ENCODE results near the gene LPAR2. TPM values are rescaled to one million over a fixed set of nuclear protein-coding genes. Genes with fewer than 3 reads are reported as not detected.
"Not testable (repeated sequence)": the region's sequence is repeated elsewhere in the genome, so short reads cannot be mapped to it uniquely, and the experiment has no call there.

The LPAR2 gene
- total RNA-seq, 1 donor from 2014 or later = 170 TPM

DNA sequence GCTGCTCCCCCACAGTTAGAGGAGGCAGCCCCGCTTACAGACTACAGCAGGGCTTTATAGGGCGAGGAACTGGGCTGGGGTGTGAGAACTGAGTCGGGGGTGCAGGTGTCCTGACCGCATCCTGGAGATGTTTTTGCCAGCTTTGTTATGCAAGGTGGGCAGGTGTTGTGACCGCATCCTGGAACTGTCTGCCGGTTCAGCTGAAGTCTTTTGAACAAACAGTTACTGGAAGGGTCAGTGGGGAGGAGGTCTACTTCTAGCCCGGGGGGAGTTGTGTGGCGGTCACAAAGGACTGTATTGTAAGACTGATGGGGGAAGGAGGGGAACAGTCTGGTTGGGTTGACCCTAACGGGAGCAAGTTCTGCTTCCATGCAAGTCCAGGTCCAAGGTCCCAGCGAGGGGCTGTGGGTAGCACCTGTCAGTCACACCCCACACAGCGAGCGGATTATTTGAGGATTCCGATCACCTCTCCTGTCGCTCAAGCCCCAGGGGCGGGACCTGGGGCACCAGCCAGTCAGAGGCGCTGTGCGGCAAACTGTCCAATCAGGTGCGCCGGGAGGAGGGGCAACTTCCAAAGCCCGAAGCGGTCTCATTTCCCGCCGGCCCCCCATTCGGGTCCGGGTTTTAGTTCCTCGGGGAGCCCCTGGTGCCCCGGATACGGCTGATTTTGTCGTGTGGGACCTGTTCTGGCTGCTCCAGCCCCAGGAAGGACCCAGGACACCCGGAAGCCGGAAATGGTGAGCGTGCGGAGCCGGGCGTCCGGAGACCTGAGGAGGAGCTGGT, 40.4 kb upstream of the LPAR2 start, which contains the start of gene ZNF101:
ZNF101 (plus strand) TSS at position 610 of the 783 bp plus-strand sequence; CDS start at position 735, 125 bp downstream.
- no peaks in the 10 kb centered on the region for H3K9me3 Mint-ChIP-seq (ENCODE audit: low read depth)
- DNase-seq (ENCODE audit: low spot score, unreplicated experiment) = peak; percentile 87
- peak within 1 kb of the TSS; percentile 94 for H3K27ac Mint-ChIP-seq
- H3K36me3 Mint-ChIP-seq (ENCODE audit: insufficient read depth) = peaks cover 9% of the 10 kb centered on the region
- peak within 1 kb of the TSS; percentile 88 for H3K4me3 Mint-ChIP-seq (ENCODE audit: low read depth)
- TF ChIP-seq, protein P1, sequence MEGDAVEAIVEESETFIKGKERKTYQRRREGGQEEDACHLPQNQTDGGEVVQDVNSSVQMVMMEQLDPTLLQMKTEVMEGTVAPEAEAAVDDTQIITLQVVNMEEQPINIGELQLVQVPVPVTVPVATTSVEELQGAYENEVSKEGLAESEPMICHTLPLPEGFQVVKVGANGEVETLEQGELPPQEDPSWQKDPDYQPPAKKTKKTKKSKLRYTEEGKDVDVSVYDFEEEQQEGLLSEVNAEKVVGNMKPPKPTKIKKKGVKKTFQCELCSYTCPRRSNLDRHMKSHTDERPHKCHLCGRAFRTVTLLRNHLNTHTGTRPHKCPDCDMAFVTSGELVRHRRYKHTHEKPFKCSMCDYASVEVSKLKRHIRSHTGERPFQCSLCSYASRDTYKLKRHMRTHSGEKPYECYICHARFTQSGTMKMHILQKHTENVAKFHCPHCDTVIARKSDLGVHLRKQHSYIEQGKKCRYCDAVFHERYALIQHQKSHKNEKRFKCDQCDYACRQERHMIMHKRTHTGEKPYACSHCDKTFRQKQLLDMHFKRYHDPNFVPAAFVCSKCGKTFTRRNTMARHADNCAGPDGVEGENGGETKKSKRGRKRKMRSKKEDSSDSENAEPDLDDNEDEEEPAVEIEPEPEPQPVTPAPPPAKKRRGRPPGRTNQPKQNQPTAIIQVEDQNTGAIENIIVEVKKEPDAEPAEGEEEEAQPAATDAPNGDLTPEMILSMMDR (IDR thresholded peaks at IDR 0.05; ENCODE audit: unreplicated experiment) = no peak
- no peaks in the 10 kb centered on the region for H3K27me3 Mint-ChIP-seq
- peaks cover 8% of the 10 kb centered on the region for H3K4me1 Mint-ChIP-seq (ENCODE audit: low read depth)

DNA sequence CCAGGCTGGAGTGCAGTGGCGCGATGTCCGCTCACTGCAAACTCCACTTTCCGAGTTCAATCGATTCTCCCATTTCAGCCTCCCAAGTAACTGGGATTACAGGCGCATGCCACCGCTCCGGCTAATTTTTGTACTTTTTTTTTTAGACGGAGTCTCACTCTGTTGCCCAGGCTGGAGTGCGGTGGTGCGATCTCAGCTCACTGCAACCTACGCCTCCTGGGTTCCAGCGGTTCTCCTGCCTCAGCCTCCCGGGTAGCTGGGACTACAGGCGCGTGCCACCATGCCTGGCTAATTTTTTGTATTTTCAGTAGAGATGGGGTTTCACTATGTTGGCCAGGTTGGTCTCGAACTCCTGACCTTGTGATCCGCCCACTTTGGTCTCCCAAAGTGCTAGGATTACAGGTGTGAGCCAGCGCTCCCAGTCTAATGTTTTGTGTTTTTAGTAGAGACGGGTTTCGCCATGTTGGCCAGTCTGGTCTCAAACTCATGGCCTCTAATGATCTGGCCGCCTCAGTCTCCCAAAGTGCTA, 37.5 kb upstream of the LPAR2 start:
- not testable (repeated sequence) for H3K36me3 Mint-ChIP-seq (ENCODE audit: insufficient read depth); H3K4me3 Mint-ChIP-seq (ENCODE audit: low read depth); H3K27ac Mint-ChIP-seq; H3K9me3 Mint-ChIP-seq (ENCODE audit: low read depth); DNase-seq (ENCODE audit: low spot score, unreplicated experiment); H3K27me3 Mint-ChIP-seq
- peaks cover 25% of the 10 kb centered on the region for H3K4me1 Mint-ChIP-seq (ENCODE audit: low read depth)

DNA sequence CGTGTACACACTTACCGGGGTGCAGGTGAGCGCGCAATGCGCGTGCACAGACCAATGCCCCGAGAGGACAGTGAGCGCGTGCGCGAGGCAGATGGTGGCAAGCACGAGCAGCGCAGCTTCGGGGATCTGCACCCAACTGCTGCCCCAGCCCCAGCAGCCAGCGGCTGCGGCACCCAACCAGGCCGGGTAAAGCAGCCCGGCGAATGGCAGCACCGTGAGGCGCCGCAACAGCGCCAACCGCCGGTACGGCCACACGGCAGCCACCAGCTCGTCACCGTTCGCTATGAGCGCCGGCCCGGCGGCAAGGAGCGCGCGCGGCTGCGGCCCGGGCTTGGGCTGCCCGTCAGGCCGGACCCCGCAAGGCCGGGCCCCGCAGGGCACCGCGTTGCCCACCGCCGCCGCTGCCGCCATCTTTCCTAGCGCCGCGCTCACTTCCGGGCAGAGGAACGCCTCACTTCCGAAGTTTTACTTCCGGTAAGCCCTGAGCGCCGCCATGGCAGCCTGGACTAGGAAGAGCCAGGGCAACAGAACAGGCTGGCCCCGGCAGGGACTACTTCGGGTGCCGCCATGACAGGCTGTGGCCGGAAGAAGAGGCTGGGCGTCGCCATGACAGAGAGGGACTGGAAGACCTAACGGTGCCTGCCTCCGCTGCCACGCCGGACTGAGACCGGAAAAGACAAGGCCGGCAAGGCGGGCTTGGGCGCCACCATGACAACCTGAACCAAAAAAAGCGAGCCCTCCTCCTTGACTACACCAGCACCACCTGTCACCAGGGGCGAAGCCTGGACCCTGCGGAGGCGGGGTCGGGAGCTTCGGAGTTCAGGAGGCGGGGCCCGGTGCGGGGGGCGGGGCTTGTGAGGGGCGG, 35.5 kb upstream of the LPAR2 start, which contains the start of gene ATP13A1:
ATP13A1 (minus strand) TSS at position 421 of the 865 bp plus-strand sequence; CDS start at position 411, 10 bp downstream.
- peaks cover 23% of the 10 kb centered on the region for H3K4me1 Mint-ChIP-seq (ENCODE audit: low read depth)
- TF ChIP-seq, protein P1 (IDR thresholded peaks at IDR 0.05; ENCODE audit: unreplicated experiment) = peak; percentile 34

DNA sequence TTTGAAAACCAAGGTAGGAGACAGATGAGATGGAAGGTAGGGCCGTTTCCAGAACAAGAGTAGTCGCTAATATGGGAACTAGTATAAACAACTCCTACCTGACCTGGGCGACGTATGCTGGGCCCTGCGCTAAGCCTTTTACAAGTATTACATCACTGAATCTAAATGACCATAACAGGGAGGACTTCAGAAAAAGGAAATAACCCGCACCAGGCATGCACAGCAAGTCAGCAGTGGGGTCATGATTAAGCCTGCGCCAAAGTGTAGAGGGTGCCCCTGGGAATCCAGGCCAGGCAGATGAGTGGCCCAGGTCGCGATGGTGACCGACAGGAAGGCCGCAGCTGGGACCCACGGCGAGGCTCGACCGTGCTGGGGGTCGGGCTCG, 34.8 kb upstream of the LPAR2 start:
- no peaks in the 10 kb centered on the region for H3K27me3 Mint-ChIP-seq
- H3K9me3 Mint-ChIP-seq (ENCODE audit: low read depth) = no peaks in the 10 kb centered on the region
- peak overlapping the region; percentile 90 for H3K4me3 Mint-ChIP-seq (ENCODE audit: low read depth)
- DNase-seq (ENCODE audit: low spot score, unreplicated experiment) = no peak
- H3K27ac Mint-ChIP-seq = peak overlapping the region; percentile 93
- TF ChIP-seq, protein P1 (IDR thresholded peaks at IDR 0.05; ENCODE audit: unreplicated experiment) = no peak
- H3K36me3 Mint-ChIP-seq (ENCODE audit: insufficient read depth) = peaks cover 5% of the 10 kb centered on the region
- peaks cover 18% of the 10 kb centered on the region for H3K4me1 Mint-ChIP-seq (ENCODE audit: low read depth)

More for the DNA sequence above, 35.5 kb upstream of the LPAR2 start, which contains the start of gene ATP13A1:
- Mint-ChIP-seq H3K27ac (peak within 1 kb of the TSS; percentile 96), H3K4me3 (ENCODE audit: low read depth) (peak within 1 kb of the TSS; percentile 90), H3K27me3 (no peaks in the 10 kb centered on the region), H3K9me3 (ENCODE audit: low read depth) (no peaks in the 10 kb centered on the region), H3K36me3 (ENCODE audit: insufficient read depth) (peaks cover under 1% of the 10 kb centered on the region)
- peak; percentile 90 for DNase-seq (ENCODE audit: low spot score, unreplicated experiment)

DNA sequence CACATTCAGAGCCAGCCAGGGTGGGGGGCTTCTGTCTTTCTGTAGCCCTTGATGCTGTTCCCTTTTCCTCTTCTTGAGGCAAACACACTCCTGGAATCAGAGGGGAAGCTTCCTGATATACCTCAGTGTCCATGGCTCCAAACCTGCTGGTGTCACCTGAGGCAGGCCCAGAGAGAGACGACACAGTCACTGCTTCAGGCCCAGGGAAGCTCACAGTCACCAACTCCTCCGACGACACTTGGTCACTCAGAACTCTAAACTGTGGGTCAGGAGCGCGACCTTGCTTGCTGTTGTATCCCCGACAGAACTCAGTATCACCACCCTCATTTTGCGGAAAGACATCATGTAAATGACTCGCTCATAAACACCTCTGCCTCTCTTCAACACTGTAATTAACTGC, 34.3 kb upstream of the LPAR2 start:
- H3K27me3 Mint-ChIP-seq = no peaks in the 10 kb centered on the region
- TF ChIP-seq, protein P1 (IDR thresholded peaks at IDR 0.05; ENCODE audit: unreplicated experiment) = no peak
- DNase-seq (ENCODE audit: low spot score, unreplicated experiment) = no peak
- H3K36me3 Mint-ChIP-seq (ENCODE audit: insufficient read depth) = peaks cover 5% of the 10 kb centered on the region
- peaks cover 18% of the 10 kb centered on the region for H3K4me1 Mint-ChIP-seq (ENCODE audit: low read depth)
- peak overlapping the region; percentile 90 for H3K4me3 Mint-ChIP-seq (ENCODE audit: low read depth)
- H3K9me3 Mint-ChIP-seq (ENCODE audit: low read depth) = no peaks in the 10 kb centered on the region
- H3K27ac Mint-ChIP-seq = peak overlapping the region; percentile 93
